GM19372 (cell line): Measurements from ENCODE around the gene MATN3.

Experiments
- ATAC-seq: cut with Tn5 transposase; IDR thresholded peaks from one replicate; pipeline ENCODE4 v1.9.1; 2021; ENCODE audit warnings: mild to moderate bottlenecking, low read depth, moderate library complexity; ENCODE audit not compliant: unreplicated experiment

MATN3 gene

GRCh38 chr2:19943189-19943588 is 69.3 kb downstream of the MATN3 start:
- ATAC-seq = no peak

DNA sequence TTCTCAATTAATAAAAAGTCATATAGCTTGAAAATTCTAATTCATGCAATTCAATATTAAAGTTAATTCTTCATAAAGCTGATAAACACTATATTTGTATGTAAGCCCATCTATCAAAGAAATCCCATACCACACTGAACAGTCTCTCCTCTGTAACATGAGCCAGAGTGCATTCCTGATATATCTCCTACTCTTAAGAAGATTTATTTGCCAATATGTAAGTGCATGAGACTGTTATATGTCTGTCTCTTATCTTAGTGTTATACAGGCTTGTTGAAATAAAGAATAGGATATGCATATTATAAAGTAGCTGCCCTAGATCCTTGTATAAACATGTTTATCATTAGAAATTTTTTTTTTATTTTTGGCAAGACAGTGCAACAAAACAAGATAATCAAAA is 70.3 kb downstream of the MATN3 start:
- no peak for ATAC-seq
